SU-DHL-6 (cell line): ENCODE measurements around the gene ADAM8.

ENCODE experiments used
- H2AFZ ChIP-seq: fragments of 200-600 bp; sonication (generic); 2 replicates; pipeline ENCODE4 v1.6.1; 2014; ENCODE audit warnings: low read depth, mild to moderate bottlenecking, moderate library complexity, mixed read lengths, antibody characterized with exemption, low read length; ENCODE audit not compliant: severe bottlenecking
- H3F3A ChIP-seq: fragments of 200-600 bp; shearing (Covaris generic); 2 replicates; pipeline ENCODE4 v1.6.0; 2016; ENCODE audit warnings: antibody characterized with exemption, mild to moderate bottlenecking; ENCODE audit not compliant: insufficient read depth
- H3K27ac ChIP-seq: fragments of 200-600 bp; sonication (generic); 2 replicates; pipeline ENCODE4 v1.5.1; 2016; ENCODE audit warnings: low read depth, mild to moderate bottlenecking, low read length, moderate library complexity, mixed read lengths
- H3K27me3 ChIP-seq: fragments of 200-600 bp; sonication (generic), shearing (Covaris generic); 2 replicates; pipeline ENCODE4 v1.6.0; 2014; ENCODE audit warnings: mild to moderate bottlenecking, low read length
- H3K36me3 ChIP-seq: fragments of 200-600 bp; sonication (generic); 2 replicates; pipeline ENCODE4 v1.6.1; 2014; ENCODE audit warnings: mild to moderate bottlenecking, low read length, mixed read lengths
- H3K4me2 ChIP-seq: fragments of 300-600, 200-600 bp; shearing (Covaris generic), sonication (generic); 2 replicates; pipeline ENCODE4 v1.6.0; 2014; ENCODE audit warnings: low read length, low read depth, mild to moderate bottlenecking; ENCODE audit not compliant: poor library complexity, severe bottlenecking
- H3K4me3 ChIP-seq: fragments of 200-600 bp; sonication (generic); 2 replicates; pipeline ENCODE4 v1.5.1; 2014; ENCODE audit warnings: antibody characterized with exemption, low read length, mild to moderate bottlenecking, mixed read lengths; ENCODE audit not compliant: insufficient read depth, poor library complexity, severe bottlenecking
- H3K79me2 ChIP-seq: fragments of 200-600 bp; sonication (generic); 2 replicates; pipeline ENCODE4 v1.6.1; 2014; ENCODE audit warnings: mild to moderate bottlenecking, low read length, moderate library complexity; ENCODE audit not compliant: insufficient read depth
- H3K9ac ChIP-seq: fragments of 200-600 bp; sonication (generic); 2 replicates; pipeline ENCODE4 v1.7.0; 2014; ENCODE audit warnings: mild to moderate bottlenecking, low read length
- H3K9me2 ChIP-seq: fragments of 200-600 bp; sonication (generic); replicated peaks from 2 replicates; pipeline ENCODE4 v1.6.1; 2014; ENCODE audit warnings: low read length; ENCODE audit not compliant: insufficient read depth
- H3K9me3 ChIP-seq: fragments of 200-600 bp; sonication (generic); 2 replicates; pipeline ENCODE4 v1.6.1; 2014; ENCODE audit warnings: low read length, mixed read lengths; ENCODE audit not compliant: insufficient read depth
- H4K20me1 ChIP-seq: fragments of 200-600 bp; sonication (generic); 2 replicates; pipeline ENCODE4 v1.6.1; 2014; ENCODE audit warnings: low read depth, mild to moderate bottlenecking, antibody characterized with exemption, low read length, moderate library complexity, mixed read lengths
- CTCF ChIP-seq: fragments of 200-600 bp; sonication (generic); IDR thresholded peaks from one replicate; pipeline ENCODE4 v1.5.1; 2017; ENCODE audit warnings: antibody characterized with exemption, mild to moderate bottlenecking, low read length, moderate library complexity; ENCODE audit not compliant: insufficient read depth, poor library complexity, severe bottlenecking
- EZH2phosphoT487 ChIP-seq: fragments of 200-600 bp; sonication (generic), shearing (Covaris generic); conservative IDR thresholded peaks from 2 replicates; pipeline ENCODE4 v1.6.1; 2018; ENCODE audit warnings: mild to moderate bottlenecking, antibody characterized with exemption, low read length, moderate library complexity, mixed read lengths

ADAM8 gene

GRCh38 chr10:133318494-133319127, 41.9 kb upstream of the ADAM8 start:
- no peak overlapping the region for H2AFZ ChIP-seq
- peak overlapping the region; percentile 39 for H3K4me2 ChIP-seq
- H3K9me2 ChIP-seq: no peaks in the 10 kb centered on the region
- H3F3A ChIP-seq: no peaks in the 10 kb centered on the region
- H3K27ac ChIP-seq: no peak overlapping the region
- H4K20me1 ChIP-seq: no peaks in the 10 kb centered on the region
- H3K4me3 ChIP-seq: no peak overlapping the region
- H3K9me3 ChIP-seq: no peaks in the 10 kb centered on the region
- H3K79me2 ChIP-seq: no peaks in the 10 kb centered on the region
- no peak overlapping the region for H3K9ac ChIP-seq
- H3K36me3 ChIP-seq: no peaks in the 10 kb centered on the region
- TF ChIP-seq CTCF (peak; percentile 48), EZH2phosphoT487 (no peak)
- H3K27me3 ChIP-seq: no peaks in the 10 kb centered on the region

- H3K27me3 ChIP-seq: no peaks in the 10 kb centered on the region
- H3K4me2 ChIP-seq: no peak overlapping the region
- no peak overlapping the region for H3K4me3 ChIP-seq
- H3K36me3 ChIP-seq: no peaks in the 10 kb centered on the region
- no peak overlapping the region for H2AFZ ChIP-seq
- H3K9me2 ChIP-seq: no peaks in the 10 kb centered on the region
- no peak overlapping the region for H3K9ac ChIP-seq
- no peaks in the 10 kb centered on the region for H3K79me2 ChIP-seq
- no peaks in the 10 kb centered on the region for H3F3A ChIP-seq
- no peak for TF ChIP-seq CTCF
- TF ChIP-seq EZH2phosphoT487: no peak
- H3K9me3 ChIP-seq: no peaks in the 10 kb centered on the region
- H3K27ac ChIP-seq: no peak overlapping the region
- H4K20me1 ChIP-seq: no peaks in the 10 kb centered on the region
Observed at GRCh38 chr10:133316732-133317131, 40.1 kb upstream of the ADAM8 start.

GRCh38 chr10:133316266-133316665, 39.6 kb upstream of the ADAM8 start:
- TF ChIP-seq CTCF (no peak), EZH2phosphoT487 (no peak)

More at GRCh38 chr10:133316266-133316665, 39.6 kb upstream of the ADAM8 start:
- Histone ChIP-seq H3K9ac (no peak overlapping the region), H2AFZ (no peak overlapping the region), H3K9me2 (no peaks in the 10 kb centered on the region), H3K36me3 (0 out of 2 replicates have a peak, but pooled peaks cover under 1% of the 10 kb centered on the region), H4K20me1 (no peaks in the 10 kb centered on the region), H3K27me3 (no peaks in the 10 kb centered on the region), H3K4me2 (no peak overlapping the region), H3F3A (no peaks in the 10 kb centered on the region), H3K9me3 (no peaks in the 10 kb centered on the region), H3K27ac (no peak overlapping the region), H3K79me2 (no peaks in the 10 kb centered on the region), H3K4me3 (no peak overlapping the region)
